IPS-15b (cell line): Measurements from ENCODE around the gene BHLHE23.

Experiments
- H3K27me3 ChIP-seq: one replicate; pipeline ENCODE4 v1.6.1; 2013; ENCODE audit warnings: low read length; ENCODE audit not compliant: control insufficient read depth, insufficient read depth
- H3K36me3 ChIP-seq: one replicate; pipeline ENCODE4 v1.6.1; 2013; ENCODE audit warnings: low read length; ENCODE audit not compliant: control insufficient read depth, insufficient read depth
- H3K4me1 ChIP-seq: one replicate; pipeline ENCODE4 v1.6.1; 2013; ENCODE audit warnings: mild to moderate bottlenecking, low read length; ENCODE audit not compliant: control insufficient read depth, insufficient read depth
- H3K4me3 ChIP-seq: one replicate; pipeline ENCODE4 v1.5.1; 2013; ENCODE audit warnings: low read depth, low read length
- H3K9ac ChIP-seq: one replicate; pipeline ENCODE4 v1.6.1; 2013; ENCODE audit warnings: low read depth, mild to moderate bottlenecking, low read length
- H3K9me3 ChIP-seq: one replicate; pipeline ENCODE4 v1.6.1; 2013; ENCODE audit warnings: mild to moderate bottlenecking, low read length; ENCODE audit not compliant: control insufficient read depth, insufficient read depth

The BHLHE23 gene

DNA sequence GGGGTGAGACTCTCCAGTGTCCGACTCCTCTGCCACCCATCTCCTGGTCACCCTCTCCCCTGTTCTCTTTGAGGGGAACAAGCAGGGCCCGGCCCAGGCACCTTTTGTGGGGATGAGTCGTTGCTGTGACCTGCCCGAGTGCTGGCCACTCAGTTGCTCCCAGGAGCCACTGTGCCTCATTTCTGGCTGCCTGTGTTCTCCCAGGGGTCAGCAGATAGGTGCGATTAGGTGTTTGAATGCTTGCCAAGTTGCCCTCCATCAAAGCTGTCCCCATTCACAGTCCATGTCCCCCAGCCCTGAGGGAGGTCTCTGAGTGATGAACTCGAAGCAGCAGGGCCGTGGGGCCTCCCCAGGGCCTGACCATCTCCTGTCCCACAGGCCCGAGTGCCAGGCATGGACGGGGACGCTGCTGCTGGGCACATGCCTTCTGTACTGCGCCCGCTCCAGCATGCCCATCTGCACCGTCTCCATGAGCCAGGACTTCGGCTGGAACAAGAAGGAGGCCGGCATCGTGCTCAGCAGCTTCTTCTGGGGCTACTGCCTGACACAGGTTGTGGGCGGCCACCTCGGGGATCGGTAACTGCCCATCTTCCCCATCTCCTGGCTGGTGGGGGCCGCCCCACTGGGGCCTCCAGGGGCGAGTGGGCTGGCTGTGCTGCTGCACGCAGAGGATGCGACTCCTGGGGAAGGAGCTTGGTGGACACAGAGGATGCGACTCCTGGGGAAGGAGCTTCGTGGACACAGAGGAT is 50.2 kb downstream of the BHLHE23 start:
- Histone ChIP-seq H3K4me1 (peaks cover 5% of the 10 kb centered on the region), H3K27me3 (no peaks in the 10 kb centered on the region)

More for the DNA sequence above, 50.2 kb downstream of the BHLHE23 start:
- Histone ChIP-seq H3K4me3 (no peak overlapping the region), H3K9ac (no peak overlapping the region), H3K9me3 (no peaks in the 10 kb centered on the region), H3K36me3 (peaks cover 14% of the 10 kb centered on the region)
